Ramos (cell line): ENCODE measurements around the gene KRTAP10-5.

Experiments used
- in situ Hi-C: fragments of 300-500 bp; cut with MboI; formaldehyde crosslinking; loops from one replicate; pipeline ENCODE4 v1.14.3; 2022; ENCODE audit warnings: low sequenced_read_pairs; ENCODE audit not compliant: unreplicated experiment

Gene KRTAP10-5

GRCh38 chr21:44533121-44533890 is 47.1 kb downstream of the KRTAP10-5 start:
- in situ Hi-C loops: no loop called here

DNA sequence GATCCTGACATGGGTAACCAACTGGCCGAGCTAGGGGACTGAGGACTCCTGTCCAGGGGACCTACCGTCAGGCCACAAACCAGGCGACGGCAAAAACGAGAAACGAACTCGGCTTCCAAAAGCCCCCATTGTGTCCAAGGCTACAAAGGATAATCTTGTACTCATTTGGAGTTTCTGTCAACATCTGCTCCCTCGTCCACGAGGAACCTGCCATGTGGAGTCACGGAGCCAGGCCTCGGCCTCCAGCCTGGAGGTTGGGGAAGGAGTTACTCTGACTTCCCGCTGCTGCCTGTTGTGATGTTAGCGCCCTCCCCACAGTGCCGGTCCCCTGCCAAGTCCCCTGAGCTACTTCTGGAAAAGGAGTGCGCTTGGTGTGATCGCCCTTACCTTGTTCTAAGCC is 47.7 kb downstream of the KRTAP10-5 start:
- in situ Hi-C loops: no loop called here

DNA sequence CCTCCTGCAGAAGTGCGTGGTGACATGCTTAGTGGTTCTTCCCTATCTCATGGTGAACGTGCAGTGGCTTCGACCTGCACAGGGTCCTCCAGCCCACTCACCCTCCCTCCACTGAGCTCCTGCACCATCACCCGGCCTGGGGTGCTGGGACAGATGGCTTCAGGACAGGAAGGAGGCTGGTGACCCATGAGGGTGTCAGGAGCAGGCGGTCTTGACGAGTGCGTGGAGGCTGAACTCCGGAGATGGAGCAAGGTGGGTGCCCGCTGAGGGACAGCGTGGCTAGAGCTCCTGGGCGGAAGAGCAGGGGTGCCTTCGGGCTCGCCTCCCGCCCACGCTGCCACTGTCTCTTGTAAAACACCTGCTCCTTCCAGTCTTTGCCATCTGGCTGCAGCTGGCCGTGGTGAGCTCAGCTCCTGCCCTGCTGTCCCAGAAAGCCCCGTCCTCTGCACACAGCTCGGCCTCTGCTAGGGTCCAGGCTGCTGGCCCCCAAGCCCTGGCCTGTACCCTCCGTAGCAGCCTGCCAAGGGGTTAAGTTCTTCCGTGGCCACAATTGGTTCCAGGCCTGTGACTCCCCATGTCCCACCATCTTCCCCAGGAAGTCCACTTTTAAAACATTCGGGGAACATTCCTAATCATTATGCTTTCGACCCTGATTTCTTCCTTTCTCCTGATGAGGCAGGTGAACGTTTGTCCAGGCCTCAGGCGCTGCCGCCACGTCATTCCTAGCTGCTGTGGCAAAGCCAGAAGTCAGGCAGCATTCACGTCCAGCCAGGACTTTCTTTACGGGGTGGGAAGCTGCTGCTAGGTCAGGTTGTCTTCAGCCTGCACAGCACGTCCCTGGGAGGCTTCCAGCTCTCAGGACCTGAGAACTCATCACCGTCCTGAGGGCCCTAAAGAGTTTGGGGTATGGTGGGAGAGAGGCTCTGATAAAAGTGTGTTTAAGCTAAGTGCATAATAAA is 48.5 kb downstream of the KRTAP10-5 start:
- in situ Hi-C loops: no loop called here

GRCh38 chr21:44530903-44531605 is 49.4 kb downstream of the KRTAP10-5 start:
- in situ Hi-C loops: no loop called here

DNA sequence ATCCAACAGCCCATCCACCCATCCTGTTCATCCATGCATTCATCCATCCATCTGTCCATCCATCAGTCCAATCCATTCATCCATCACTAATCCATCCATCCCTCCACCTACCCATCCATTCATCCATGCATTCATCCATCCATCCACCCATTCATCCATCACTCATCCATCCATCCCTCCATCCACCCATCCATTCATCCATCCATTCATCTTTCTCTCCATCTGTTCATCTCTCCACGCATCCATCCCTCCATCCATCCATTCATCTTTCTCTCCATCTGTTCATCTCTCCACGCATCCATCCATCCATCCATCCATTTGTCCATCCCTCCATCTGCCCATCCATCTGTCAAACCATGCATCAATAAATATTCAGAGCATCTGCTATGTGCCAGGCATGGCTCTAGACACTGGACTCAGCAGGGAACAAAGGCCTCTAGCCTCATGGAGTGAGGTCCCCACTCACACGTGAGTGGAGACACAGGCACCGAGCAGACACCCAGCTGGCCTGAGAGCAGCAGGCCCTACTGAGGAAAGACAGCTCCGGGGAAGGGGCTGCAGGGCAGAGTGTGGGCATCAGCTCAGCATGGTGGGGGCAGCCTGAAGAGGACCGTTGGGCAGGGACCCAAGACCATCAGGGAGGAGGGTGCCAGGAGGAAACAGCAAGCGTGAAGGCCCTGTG is 50.0 kb downstream of the KRTAP10-5 start:
- in situ Hi-C loops: no loop called here

GRCh38 chr21:44529503-44530125 is 50.8 kb downstream of the KRTAP10-5 start:
- in situ Hi-C loops: loop anchor here (5.0 kb wide), 1 partner anchor 47 kb away; no protein-coding TSS in a partner anchor
